Neuronal stem cell (in vitro differentiated cells): ENCODE results near the gene VSIG8.

Experiments used
- DNase-seq: peaks from one replicate; pipeline ENCODE4 v3.0.0-alpha.2; 2013; ENCODE audit warnings: low spot score
- H2AFZ ChIP-seq: one replicate; pipeline ENCODE4 v1.6.1; 2013; ENCODE audit warnings: mild to moderate bottlenecking, low read length, inconsistent platforms
- H2AK5ac ChIP-seq: 2 replicates; pipeline ENCODE4 v1.6.1; 2013; ENCODE audit warnings: low read depth, mild to moderate bottlenecking, inconsistent platforms, low read length, moderate library complexity, mixed read lengths
- H2BK120ac ChIP-seq: 2 replicates; pipeline ENCODE4 v1.6.1; 2013; ENCODE audit warnings: low read depth, mild to moderate bottlenecking, inconsistent platforms, low read length, moderate library complexity, mixed read lengths
- H2BK12ac ChIP-seq: one replicate; pipeline ENCODE4 v1.6.1; 2013; ENCODE audit warnings: low read length, inconsistent platforms
- H2BK15ac ChIP-seq: 2 replicates; pipeline ENCODE4 v1.6.1; 2013; ENCODE audit warnings: mild to moderate bottlenecking, low read length, inconsistent platforms, mixed read lengths
- H2BK5ac ChIP-seq: one replicate; pipeline ENCODE4 v1.6.1; 2013; ENCODE audit warnings: inconsistent platforms, mild to moderate bottlenecking, low read length, moderate library complexity
- H3K14ac ChIP-seq: one replicate; pipeline ENCODE4 v1.6.1; 2013; ENCODE audit warnings: low read length, inconsistent platforms
- H3K18ac ChIP-seq: 2 replicates; pipeline ENCODE4 v1.6.1; 2013; ENCODE audit warnings: low read length, inconsistent platforms
- H3K23ac ChIP-seq: 2 replicates; pipeline ENCODE4 v1.6.1; 2013; ENCODE audit warnings: low read depth, mild to moderate bottlenecking, mixed read lengths, low read length, inconsistent platforms; ENCODE audit not compliant: poor library complexity
- H3K27ac ChIP-seq: replicated peaks from 3 replicates; pipeline ENCODE4 v1.5.1; 2013; ENCODE audit warnings: low read length, inconsistent platforms
- H3K27me3 ChIP-seq, 3 experiments: 2 replicates each; pipeline ENCODE4 v1.6.1; 2013; ENCODE audit warnings: low read length in 3 of 3, mild to moderate bottlenecking in 2 of 3, inconsistent platforms in 1 of 3, low read depth in 1 of 3, mixed read lengths in 1 of 3, moderate library complexity in 1 of 3; ENCODE audit not compliant: control insufficient read depth in 3 of 3, insufficient read depth in 3 of 3
- H3K36me3 ChIP-seq, 2 donors: replicated peaks in 1 of 2; 2 replicates each; pipeline ENCODE4 v1.6.1; 2013; ENCODE audit warnings: low read length in 2 of 2; ENCODE audit not compliant: control insufficient read depth in 2 of 2, insufficient read depth in 2 of 2
- H3K4ac ChIP-seq: 2 replicates; pipeline ENCODE4 v1.6.1; 2013; ENCODE audit warnings: inconsistent platforms, mild to moderate bottlenecking, low read length, moderate library complexity
- H3K4me1 ChIP-seq, 2 donors: 1 replicate in 1 of 2; 2 replicates in 1 of 2; pipeline ENCODE4 v1.6.1; 2013; ENCODE audit warnings: low read length in 2 of 2, low read depth in 1 of 2; ENCODE audit not compliant: control insufficient read depth in 2 of 2, insufficient read depth in 1 of 2
- H3K4me2 ChIP-seq: one replicate; pipeline ENCODE4 v1.6.1; 2013; ENCODE audit warnings: mild to moderate bottlenecking, low read length, inconsistent platforms; ENCODE audit not compliant: insufficient read depth, poor library complexity, severe bottlenecking
- H3K4me3 ChIP-seq, 2 donors: 2 replicates each; pipeline ENCODE4 v1.5.1; 2013; ENCODE audit warnings: low read length in 2 of 2, mild to moderate bottlenecking in 2 of 2, inconsistent platforms in 1 of 2, moderate library complexity in 1 of 2
- H3K79me1 ChIP-seq: one replicate; pipeline ENCODE4 v1.6.1; 2013; ENCODE audit warnings: low read depth, mild to moderate bottlenecking, inconsistent platforms, low read length, moderate library complexity
- H3K9ac ChIP-seq: one replicate; pipeline ENCODE4 v1.6.1; 2013; ENCODE audit warnings: mild to moderate bottlenecking, low read depth, low read length, inconsistent platforms; ENCODE audit not compliant: poor library complexity
- H3K9me3 ChIP-seq, 2 donors: replicated peaks in 1 of 2; 2 replicates each; pipeline versions ENCODE3 to v1.6.1; 2013; ENCODE audit warnings: low read length in 2 of 2, mild to moderate bottlenecking in 2 of 2, inconsistent platforms in 1 of 2, low read depth in 1 of 2, mixed read lengths in 1 of 2, moderate library complexity in 1 of 2; ENCODE audit not compliant: control insufficient read depth in 2 of 2, insufficient read depth in 1 of 2
- H4K8ac ChIP-seq: one replicate; pipeline ENCODE4 v1.6.1; 2013; ENCODE audit warnings: low read depth, mild to moderate bottlenecking, inconsistent platforms, low read length, moderate library complexity
- H4K91ac ChIP-seq: one replicate; pipeline ENCODE4 v1.6.1; 2013; ENCODE audit warnings: low read length, low read depth, mild to moderate bottlenecking, inconsistent platforms; ENCODE audit not compliant: poor library complexity
- WGBS, 2 donors: extraction: QIAGEN DNeasy Blood & Tissue Kit; methylation state at CpG; one replicate each; pipeline ENCODE4 v1.1.7; 2013; ENCODE audit warnings: missing lambda C conversion rate in 2 of 2, mixed read lengths in 1 of 2; ENCODE audit not compliant: insufficient read length in 2 of 2, insufficient replicate concordance in 1 of 2; ENCODE audit errors: extremely low coverage in 2 of 2; 5-methylcytosine and 5-hydroxymethylcytosine counted together

The VSIG8 gene

DNA sequence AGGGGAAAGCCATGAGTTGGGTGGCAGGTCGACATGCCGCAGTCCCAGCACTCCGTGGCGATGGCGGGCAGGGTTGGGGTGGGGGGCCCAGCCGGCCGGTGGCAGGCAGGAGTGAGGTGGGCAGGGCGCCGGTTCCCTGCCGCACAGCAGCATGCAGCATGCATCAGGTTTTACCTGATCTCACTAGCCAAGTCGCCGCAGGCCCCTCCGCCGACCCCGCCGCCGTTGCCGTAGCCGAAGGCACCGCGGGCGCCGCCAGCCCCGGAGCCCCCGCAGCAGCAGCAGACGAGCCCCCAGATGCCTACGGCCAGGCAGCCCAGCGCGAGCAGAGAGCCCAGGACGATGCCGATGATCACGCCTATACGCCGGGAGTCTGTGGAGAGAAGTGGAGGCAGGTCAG is 6.7 kb downstream of the VSIG8 start:
- Histone ChIP-seq H2BK15ac (no peak overlapping the region), H3K9ac (no peak overlapping the region), H3K14ac (no peak overlapping the region), H2AFZ (no peak overlapping the region), H4K91ac (no peak overlapping the region), H3K4ac (no peak overlapping the region), H2BK120ac (no peak overlapping the region), H4K8ac (no peak overlapping the region), H3K79me1 (no peaks in the 10 kb centered on the region), H3K9me3 (peaks cover 5% of the 10 kb centered on the region in 2 donors), H3K4me3 (no peak overlapping the region), H3K27me3 (peaks cover 7 to 78% (median 41%) of the 10 kb centered on the region in 3 experiments), H3K4me2 (no peak overlapping the region), H3K27ac (no peak overlapping the region), H2BK5ac (no peak overlapping the region), H3K18ac (peak overlapping the region; percentile 40), H3K23ac (peak overlapping the region; percentile 13), H3K4me1 (peaks cover 0 to 4% of the 10 kb centered on the region in 2 donors), H2AK5ac (no peak overlapping the region), H2BK12ac (no peak overlapping the region), H3K36me3 (no peaks in the 10 kb centered on the region)
- DNase-seq, result no peak
- no CpG with 5 or more reads among the region's 34 CpGs for WGBS, 2 donors

DNA sequence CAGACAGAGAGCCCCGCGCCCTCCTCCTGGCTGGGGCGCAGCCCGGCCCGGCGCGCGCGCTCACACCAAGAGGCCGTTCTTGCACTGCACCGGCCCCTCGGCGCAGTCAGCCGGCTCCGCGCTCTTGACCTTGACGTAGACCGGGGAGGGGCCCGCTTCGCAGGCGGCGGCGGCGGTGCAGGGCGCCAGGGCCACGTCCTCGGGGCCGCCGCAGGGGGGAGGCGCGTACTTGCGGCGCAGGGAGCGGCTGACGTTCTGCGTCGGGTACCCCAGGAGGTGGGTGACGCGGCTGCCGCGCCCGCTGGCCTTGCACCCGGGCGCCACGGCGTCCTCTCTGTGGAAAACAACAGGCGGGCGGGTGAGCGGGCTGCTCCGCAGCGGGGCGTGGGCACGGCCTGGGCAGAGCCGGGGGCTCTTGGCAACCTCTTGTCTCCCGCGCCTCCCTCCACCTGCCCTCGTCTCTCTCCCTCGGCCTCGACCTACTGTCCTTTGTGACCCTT is 7.7 kb downstream of the VSIG8 start:
- Histone ChIP-seq H3K18ac (peak overlapping the region; percentile 46), H3K9ac (peak overlapping the region; percentile 44), H2BK5ac (no peak overlapping the region), H2BK12ac (no peak overlapping the region), H4K91ac (no peak overlapping the region), H3K79me1 (no peaks in the 10 kb centered on the region), H3K23ac (peak overlapping the region; percentile 51), H2AK5ac (no peak overlapping the region), H3K27ac (no peak overlapping the region), H3K4me1 (peaks cover 0 to 4% of the 10 kb centered on the region in 2 donors), H3K14ac (no peak overlapping the region), H3K9me3 (peaks cover 5% of the 10 kb centered on the region in 2 donors), H3K27me3 (peaks cover 7 to 72% (median 40%) of the 10 kb centered on the region in 3 experiments), H2BK15ac (no peak overlapping the region), H3K4ac (no peak overlapping the region), H3K4me2 (peak overlapping the region; percentile 79), H2AFZ (peak overlapping the region; percentile 36), H4K8ac (no peak overlapping the region), H2BK120ac (no peak overlapping the region), H3K4me3 (peak overlapping the region in 1 of 2 donors; percentile 70), H3K36me3 (no peaks in the 10 kb centered on the region)
- DNase-seq, result no peak
- no CpG with 5 or more reads among the region's 59 CpGs for WGBS, 2 donors

DNA sequence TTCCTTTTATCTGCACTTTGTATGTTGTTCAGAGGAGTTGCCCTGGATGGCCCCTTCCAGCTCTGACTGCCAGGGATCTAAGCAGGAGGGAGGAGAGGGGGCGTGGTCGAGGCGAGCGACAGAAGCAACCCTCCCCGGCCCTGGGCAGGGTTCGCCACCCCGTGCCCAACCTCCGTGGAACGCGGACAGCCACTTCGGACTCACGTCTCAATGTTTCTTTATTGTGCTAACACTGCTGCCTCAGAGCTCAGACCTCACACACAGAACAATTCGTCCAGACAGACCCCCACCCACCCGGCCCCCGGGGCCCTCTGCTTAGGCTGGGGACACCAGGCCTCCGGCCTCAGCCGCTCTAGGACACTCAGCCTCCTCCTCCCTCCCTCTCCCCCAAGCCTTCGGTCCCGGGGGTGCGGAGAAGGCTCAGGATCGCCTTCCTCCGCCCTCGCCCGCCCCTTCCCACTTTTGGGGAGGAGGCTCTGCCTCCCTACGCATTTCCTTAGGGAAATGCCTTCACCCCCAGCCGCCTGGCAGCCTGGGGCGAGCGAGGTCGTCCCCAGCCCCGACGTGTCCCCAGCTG is 8.3 kb downstream of the VSIG8 start:
- Histone ChIP-seq H3K4ac (no peak overlapping the region), H4K8ac (no peak overlapping the region), H3K18ac (no peak overlapping the region), H3K4me2 (peak overlapping the region; percentile 79), H2BK5ac (no peak overlapping the region), H3K79me1 (no peaks in the 10 kb centered on the region), H3K14ac (no peak overlapping the region), H2BK15ac (no peak overlapping the region), H3K27me3 (peaks cover 7 to 68% (median 40%) of the 10 kb centered on the region in 3 experiments), H3K36me3 (no peaks in the 10 kb centered on the region), H2AK5ac (no peak overlapping the region), H2BK120ac (no peak overlapping the region), H3K4me3 (peak overlapping the region in 1 of 2 donors; percentile 70), H4K91ac (no peak overlapping the region), H3K27ac (no peak overlapping the region), H3K9ac (peak overlapping the region; percentile 56), H3K9me3 (peaks cover 5% of the 10 kb centered on the region in 2 donors), H2BK12ac (no peak overlapping the region), H2AFZ (peak overlapping the region; percentile 47), H3K23ac (peak overlapping the region; percentile 51), H3K4me1 (peaks cover 0 to 4% of the 10 kb centered on the region in 2 donors)
- DNase-seq, result peak; percentile 45
- no CpG with 5 or more reads among the region's 31 CpGs for WGBS, 2 donors

DNA sequence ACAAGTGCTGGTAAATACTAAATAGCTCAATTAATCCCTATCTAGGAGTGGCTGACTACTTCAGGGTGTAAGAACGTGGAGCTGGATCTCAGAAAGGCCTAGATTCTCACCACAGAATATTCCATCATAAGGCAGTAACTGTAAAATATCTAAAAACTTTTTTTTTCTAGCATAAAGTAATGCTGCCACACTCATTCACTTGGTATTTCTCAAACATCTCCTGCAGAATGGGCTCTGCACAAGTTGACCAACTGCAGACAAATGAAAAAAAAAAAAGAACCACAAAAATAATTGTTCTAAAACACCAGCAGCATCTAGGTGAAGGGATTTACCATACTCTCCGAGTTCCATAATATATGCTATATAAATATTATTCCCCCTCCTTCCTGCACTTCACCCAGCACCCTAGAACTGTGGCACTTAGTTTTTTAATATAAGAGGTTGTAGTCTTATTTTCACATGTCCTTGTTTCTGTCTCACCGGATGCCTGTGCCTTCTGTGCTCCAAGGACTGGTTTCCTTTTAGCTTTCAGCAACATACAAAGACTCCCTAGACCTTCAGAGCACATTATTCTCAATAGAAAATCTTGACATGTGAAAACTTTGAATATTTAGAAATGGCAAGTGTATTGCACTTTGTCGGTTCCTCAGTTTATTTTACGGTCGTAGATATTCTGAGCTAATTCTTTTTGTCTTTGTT is 8.9 kb downstream of the VSIG8 start:
- Histone ChIP-seq H3K27ac (no peak overlapping the region), H2BK15ac (no peak overlapping the region), H3K4me1 (peaks cover 0 to 4% of the 10 kb centered on the region in 2 donors), H3K4me3 (no peak overlapping the region), H2AK5ac (no peak overlapping the region), H3K14ac (no peak overlapping the region), H3K9ac (no peak overlapping the region), H3K4me2 (peak overlapping the region; percentile 79), H3K36me3 (no peaks in the 10 kb centered on the region), H4K91ac (no peak overlapping the region), H2AFZ (peak overlapping the region; percentile 47), H3K18ac (no peak overlapping the region), H3K4ac (no peak overlapping the region), H4K8ac (no peak overlapping the region), H3K27me3 (peaks cover 7 to 64% (median 39%) of the 10 kb centered on the region in 3 experiments), H2BK120ac (no peak overlapping the region), H3K9me3 (peaks cover 5% of the 10 kb centered on the region in 2 donors), H2BK12ac (no peak overlapping the region), H3K79me1 (no peaks in the 10 kb centered on the region), H2BK5ac (no peak overlapping the region), H3K23ac (no peak overlapping the region)
- no CpG with 5 or more reads among the region's 6 CpGs for WGBS, 2 donors
- DNase-seq, result no peak
